AG04450 (cell line): ENCODE measurements around the gene APOL1. TPM values are rescaled to one million over a fixed set of nuclear protein-coding genes. Genes with fewer than 3 reads are reported as not detected.

Source experiments
- CTCF ChIA-PET: fragments of 300-600, 350-600 bp; formaldehyde crosslinking; extraction: SDS; loops from one replicate; lab custom pipeline; 2022; ENCODE audit warnings: antibody characterized with exemption, inconsistent platforms; lab: Charles Lee
- POLR2A ChIA-PET: fragments of 350-600 bp; formaldehyde crosslinking; extraction: SDS; loops from one replicate; lab custom pipeline; 2021; ENCODE audit warnings: antibody characterized with exemption, inconsistent platforms; lab: Yijun Ruan, JAX
- DNase-seq: peaks from one replicate; pipeline ENCODE4 v3.0.0-alpha.2; 2011; ENCODE audit warnings: low read depth, low spot score
- H3K27ac ChIP-seq: one replicate; pipeline ENCODE4 v1.5.1; 2012; ENCODE audit warnings: low read depth, low read length, control low read depth
- H3K27me3 ChIP-seq: one replicate; pipeline ENCODE4 v1.6.0; 2012; ENCODE audit warnings: low read length; ENCODE audit not compliant: control insufficient read depth, insufficient read depth
- H3K4me3 ChIP-seq: 2 replicates; pipeline ENCODE4 v1.5.1; 2011; ENCODE audit warnings: mild to moderate bottlenecking, low read depth, low read length, control low read depth
- H3K9me3 ChIP-seq: 2 replicates; pipeline ENCODE4 v1.5.1; 2012; ENCODE audit warnings: low read length; ENCODE audit not compliant: control insufficient read depth, insufficient read depth
- CTCF ChIP-seq: IDR thresholded peaks from 2 replicates; pipeline ENCODE4 v1.5.1; 2011; ENCODE audit warnings: low read depth, low read length, control low read depth, inconsistent platforms
- polyA plus RNA-seq: library from polyadenylated mRNA; depleted of rRNA; stranded (reverse); fragments of >200 nt; gene quantifications from 2 replicates; pipeline ENCODE4 v1.2.3, GENCODE V29; 2011

Gene APOL1
- polyA plus RNA-seq, 1 experiment: 3.8 TPM

DNA sequence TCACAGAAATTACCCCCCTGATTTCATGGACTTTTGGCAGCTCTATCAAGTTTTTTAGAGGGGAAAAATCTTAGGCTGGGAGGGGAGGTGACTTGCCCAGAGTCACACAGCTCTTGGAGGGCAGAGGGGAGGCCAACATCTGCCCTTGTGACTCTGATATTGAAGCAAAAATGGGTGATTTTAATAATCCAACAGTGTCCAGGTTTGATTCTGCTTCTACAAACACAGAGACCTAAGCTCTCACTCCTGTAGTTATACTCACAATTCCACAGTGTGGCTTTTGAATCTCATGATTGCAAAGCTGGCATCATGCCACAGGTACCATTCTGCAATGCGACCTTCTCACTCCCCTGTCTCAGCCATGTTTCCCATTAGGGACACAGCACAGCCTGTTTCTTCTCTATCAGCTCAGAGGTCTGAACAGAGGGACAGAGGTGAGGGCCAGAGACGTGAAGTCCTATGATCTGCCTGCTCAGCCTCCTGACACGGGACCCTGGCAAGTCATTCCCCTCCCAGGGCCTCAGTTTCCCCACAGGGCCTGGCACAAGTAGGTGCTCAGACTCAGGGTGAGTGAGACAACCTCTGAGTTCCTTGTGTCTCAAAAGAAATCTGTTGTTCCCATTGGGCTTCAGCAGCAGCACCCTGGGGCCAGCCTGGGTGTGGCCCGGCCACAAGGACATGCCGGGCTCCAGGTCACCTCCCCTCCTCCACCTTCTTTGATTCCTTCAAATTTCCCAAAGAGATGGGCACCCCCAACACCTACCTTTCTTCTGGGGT lies 14.4 kb upstream of the APOL1 start:
- TF ChIP-seq CTCF: no peak
- POLR2A ChIA-PET: interaction anchor here (0.6 to 1.0 kb wide), 3 partner anchors 10 to 188 kb away, joined by 4 to 8 read pairs (median 5); partner anchors contain the start of gene APOL1
- CTCF ChIA-PET: interaction anchor here (0.8 to 2.9 kb wide), 20 partner anchors 10 to 251 kb away, joined by 3 to 16 read pairs (median 4); partner anchors contain the start of gene APOL1

DNA sequence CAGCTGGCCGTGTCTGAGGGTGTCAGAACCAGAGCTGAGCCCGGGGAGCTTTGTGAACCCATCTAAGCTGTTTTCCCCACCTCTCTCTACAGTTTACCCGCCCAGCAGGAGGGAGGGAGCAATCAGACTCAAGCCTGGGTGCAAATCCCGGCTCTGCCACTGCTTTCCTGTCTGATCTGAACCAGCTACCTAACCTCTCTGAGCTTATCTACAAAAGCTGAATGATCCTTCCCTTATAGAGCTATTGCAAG lies 13.9 kb upstream of the APOL1 start:
- Histone ChIP-seq H3K4me3 (peak overlapping the region; percentile 75), H3K27me3 (no peaks in the 10 kb centered on the region), H3K9me3 (no peaks in the 10 kb centered on the region), H3K27ac (peak overlapping the region; percentile 83)
- ChIA-PET CTCF (interaction anchor here (0.8 to 2.9 kb wide), 19 partner anchors 10 to 251 kb away, joined by 3 to 16 read pairs (median 4); partner anchors contain the start of gene APOL1), POLR2A (interaction anchor here (0.8 to 1.0 kb wide), 2 partner anchors 11 to 14 kb away, joined by 4 to 5 read pairs; partner anchors contain the start of gene APOL1)
- TF ChIP-seq CTCF: no peak
- no peak for DNase-seq

More for the DNA sequence above, 14.4 kb upstream of the APOL1 start:
- Histone ChIP-seq H3K9me3 (no peaks in the 10 kb centered on the region), H3K4me3 (peak overlapping the region; percentile 75), H3K27ac (peak overlapping the region; percentile 83), H3K27me3 (no peaks in the 10 kb centered on the region)
- no peak for DNase-seq

DNA sequence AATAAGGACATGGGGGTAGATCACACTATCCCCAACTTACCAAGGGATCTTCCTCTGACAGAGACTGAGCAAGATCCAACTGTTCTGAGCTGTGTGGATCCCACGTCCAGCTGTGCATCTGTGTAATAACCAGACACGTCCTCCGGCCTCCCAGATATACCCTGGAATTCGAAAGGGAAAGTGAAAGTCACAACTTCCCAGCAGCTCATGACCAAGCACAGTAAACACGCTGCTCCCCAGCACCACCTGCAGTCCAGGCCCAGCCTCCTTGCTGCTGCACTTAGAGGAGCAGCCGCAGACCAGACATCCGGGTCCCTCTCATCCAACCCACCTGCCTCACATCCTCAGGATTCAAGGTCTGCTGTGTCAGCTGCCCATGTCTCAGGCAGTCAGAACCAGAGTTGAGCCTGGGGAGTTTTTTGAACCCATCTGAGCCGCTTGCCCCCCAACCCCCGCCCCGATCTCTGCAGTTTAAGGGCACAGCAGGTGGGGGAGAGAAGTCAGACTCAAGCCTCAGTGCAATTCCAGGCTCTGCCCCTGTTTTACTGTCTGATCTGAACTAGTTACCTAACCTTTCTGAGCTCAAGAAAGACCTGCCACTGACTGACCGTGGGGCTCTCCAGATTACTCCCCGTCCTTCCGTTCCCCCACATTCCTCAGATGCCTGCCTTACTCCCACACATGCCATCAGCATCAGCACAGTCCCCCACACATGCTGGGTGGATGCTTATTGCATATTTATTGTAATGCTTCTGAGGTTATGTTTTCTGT lies 13.3 kb upstream of the APOL1 start, which contains the start of gene APOL2:
Gene APOL2, minus strand, starts transcription at position 127 of the 771 bp plus-strand sequence. CDS start 6,365 bp downstream, outside the sequence.
- Histone ChIP-seq H3K4me3 (peak within 1 kb of the TSS; percentile 75), H3K27me3 (no peaks in the 10 kb centered on the region), H3K27ac (peak within 1 kb of the TSS; percentile 83), H3K9me3 (no peaks in the 10 kb centered on the region)
- DNase-seq: peak; percentile 83
- ChIA-PET CTCF (interaction anchor here (0.6 to 2.9 kb wide), 22 partner anchors 9 to 250 kb away, joined by 3 to 16 read pairs (median 4); partner anchors contain the start of gene APOL1), POLR2A (interaction anchor here (0.7 to 1.0 kb wide), 3 partner anchors 11 to 19 kb away, joined by 3 to 5 read pairs (median 4); partner anchors contain the start of gene APOL1)
- peak; percentile 77 for TF ChIP-seq CTCF

- no peaks in the 10 kb centered on the region for H3K27me3 ChIP-seq
- ChIA-PET POLR2A (no interaction called here), CTCF (interaction anchor here (0.6 kb wide), 1 partner anchor 33 kb away, joined by 4 read pairs; no protein-coding TSS in a partner anchor)
- no peak overlapping the region for H3K27ac ChIP-seq
- no peak overlapping the region for H3K4me3 ChIP-seq
- no peak for DNase-seq
- no peak for TF ChIP-seq CTCF
- H3K9me3 ChIP-seq: no peaks in the 10 kb centered on the region
Measured at GRCh38 chr22:36243986-36244385, 8.9 kb upstream of the APOL1 start.
